HCT116 (cell line): ENCODE measurements around the gene OR2L3. TPM values are rescaled to one million over a fixed set of nuclear protein-coding genes. Genes with fewer than 3 reads are reported as not detected.

Source experiments
- ATAC-seq: fragments of 200-7000 bp; cut with Tn5 transposase; 2 replicates; pipeline ENCODE4 v1.9.1; 2020; ENCODE audit warnings: mild to moderate bottlenecking, moderate library complexity
- BruUV-seq: library from RNA; stranded (reverse); fragments of 400-500 nt; replicated peaks from 2 replicates; lab custom pipeline; 2021; lab: Mats Ljungman, UMichigan
- CTCF ChIA-PET: fragments of 300-600 bp; sonication (Branson Sonifier 250); formaldehyde crosslinking; loops from one replicate; lab custom pipeline; 2021; ENCODE audit warnings: antibody characterized with exemption; lab: Charles Lee
- POLR2A ChIA-PET: fragments of 300-600, 350-600 bp; sonication (Branson Sonifier 250); formaldehyde crosslinking; loops from one replicate; lab custom pipeline; 2021; ENCODE audit warnings: antibody characterized with exemption; lab: Charles Lee
- RAD21 ChIA-PET, 2 experiments: fragments of 300-600 bp; sonication (Branson Sonifier 250); formaldehyde crosslinking; loops; one replicate each; lab custom pipeline; 2023; ENCODE audit warnings: low total read pairs in 2 of 2; ENCODE audit not compliant: uncharacterized antibody in 2 of 2, unreplicated experiment in 2 of 2, low non-redundant PET in 1 of 2; lab: Charles Lee
- DNase-seq: peaks from one replicate; pipeline ENCODE4 v3.0.0-alpha.2; 2010; ENCODE audit warnings: low read depth, low spot score
- H2AFZ ChIP-seq: fragments of 200-600 bp; shearing (Covaris generic), sonication (generic); 2 replicates; pipeline ENCODE4 v1.6.1; 2017; ENCODE audit warnings: low read depth, mixed run types, mixed read lengths, antibody characterized with exemption, low read length; ENCODE audit not compliant: poor library complexity, severe bottlenecking
- H3K27ac ChIP-seq: 2 replicates; pipeline ENCODE4 v1.5.1; 2012; ENCODE audit warnings: low read depth, low read length
- H3K27me3 ChIP-seq: fragments of 200-600 bp; sonication (generic); 2 replicates; pipeline ENCODE4 v1.6.1; 2016; ENCODE audit warnings: mixed run types, low read length, mixed read lengths; ENCODE audit not compliant: insufficient read depth
- H3K36me3 ChIP-seq, 2 experiments: fragments of 200-500 bp in 1 of 2; fragments of 200-600 bp in 1 of 2; sonication (Bioruptor generic) in 1 of 2; sonication (generic) in 1 of 2; 2 replicates each; pipeline versions ENCODE4 v1.5.1 to v1.6.1; 2014 to 2016; ENCODE audit warnings: low read length in 2 of 2, inconsistent platforms in 1 of 2, mixed read lengths in 1 of 2, mixed run types in 1 of 2; ENCODE audit not compliant: insufficient read depth in 2 of 2, control insufficient read depth in 1 of 2
- H3K4me1 ChIP-seq, 2 experiments: fragments of 200-600 bp in 1 of 2; sonication (generic) in 1 of 2; 2 replicates each; pipeline versions ENCODE4 v1.5.1 to v1.6.1; 2012 to 2017; ENCODE audit warnings: low read length in 2 of 2, inconsistent platforms in 1 of 2, mild to moderate bottlenecking in 1 of 2, mixed read lengths in 1 of 2, mixed run types in 1 of 2, moderate library complexity in 1 of 2; ENCODE audit not compliant: insufficient read depth in 2 of 2, control insufficient read depth in 1 of 2
- H3K4me2 ChIP-seq: fragments of 200-600 bp; sonication (generic); 2 replicates; pipeline ENCODE4 v1.6.1; 2017; ENCODE audit warnings: mixed run types, low read length, mixed read lengths
- H3K4me3 ChIP-seq, 2 experiments: fragments of 200-600 bp in 1 of 2; sonication (generic) in 1 of 2; replicated peaks in 1 of 2; 2 replicates each; pipeline ENCODE4 v1.5.1; 2011 to 2016; ENCODE audit warnings: low read length in 2 of 2, control low read depth in 1 of 2, low read depth in 1 of 2, mild to moderate bottlenecking in 1 of 2, mixed read lengths in 1 of 2, mixed run types in 1 of 2
- H3K79me2 ChIP-seq: fragments of 200-600 bp; sonication (generic); 2 replicates; pipeline ENCODE4 v1.6.1; 2017; ENCODE audit warnings: mild to moderate bottlenecking, mixed run types, low read length, moderate library complexity, mixed read lengths; ENCODE audit not compliant: insufficient read depth
- H3K9ac ChIP-seq: fragments of 200-600 bp; sonication (generic); 2 replicates; pipeline ENCODE4 v1.6.1; 2016; ENCODE audit warnings: low read length, mixed read lengths
- H3K9me2 ChIP-seq: fragments of 200-600 bp; sonication (generic), shearing (Covaris generic); 2 replicates; pipeline ENCODE4 v1.6.1; 2017; ENCODE audit warnings: mixed run types, mild to moderate bottlenecking, moderate library complexity; ENCODE audit not compliant: insufficient read depth
- H3K9me3 ChIP-seq, 2 experiments: fragments of 200-500 bp in 1 of 2; fragments of 200-600 bp in 1 of 2; sonication (Bioruptor generic) in 1 of 2; sonication (generic) in 1 of 2; 2 replicates each; pipeline ENCODE4 v1.6.1; 2014 to 2017; ENCODE audit warnings: low read length in 2 of 2, mixed read lengths in 2 of 2, inconsistent platforms in 1 of 2, low read depth in 1 of 2, mild to moderate bottlenecking in 1 of 2, mixed run types in 1 of 2, moderate library complexity in 1 of 2; ENCODE audit not compliant: control insufficient read depth in 1 of 2, insufficient read depth in 1 of 2
- H4K20me1 ChIP-seq: fragments of 200-600 bp; sonication (generic), shearing (Covaris generic); 2 replicates; pipeline ENCODE4 v1.6.1; 2017; ENCODE audit warnings: mixed run types, mild to moderate bottlenecking, moderate library complexity; ENCODE audit not compliant: insufficient read depth
- CEBPB ChIP-seq: IDR thresholded peaks from 2 replicates; pipeline ENCODE4 v1.6.1; 2012; ENCODE audit warnings: low read depth
- EGR1 ChIP-seq: IDR thresholded peaks from 2 replicates; pipeline ENCODE4 v1.6.1; 2012; ENCODE audit warnings: low read depth
- ELF1 ChIP-seq: IDR thresholded peaks from 2 replicates; pipeline ENCODE4 v1.6.1; 2012; ENCODE audit warnings: low read depth, borderline replicate concordance
- EZH2phosphoT487 ChIP-seq: fragments of 200-600 bp; IDR thresholded peaks from 2 replicates; pipeline ENCODE4 v1.6.1; 2018; ENCODE audit warnings: antibody characterized with exemption, borderline replicate concordance
- JUND ChIP-seq: IDR thresholded peaks from 2 replicates; pipeline ENCODE4 v1.6.1; 2012
- POLR2A ChIP-seq: IDR thresholded peaks from 2 replicates; pipeline ENCODE4 v1.7.0; 2011; ENCODE audit warnings: borderline replicate concordance; ENCODE audit not compliant: insufficient read depth, insufficient read length; ENCODE audit errors: extremely low read depth
- POLR2AphosphoS5 ChIP-seq: IDR thresholded peaks from 2 replicates; pipeline ENCODE4 v1.6.1; 2011; ENCODE audit warnings: mild to moderate bottlenecking, low read depth, low read length, moderate library complexity
- SIN3A ChIP-seq: IDR thresholded peaks from 2 replicates; pipeline ENCODE4 v1.6.1; 2012; ENCODE audit warnings: low read depth
- SRF ChIP-seq: IDR thresholded peaks from 2 replicates; pipeline ENCODE4 v1.6.1; 2012; ENCODE audit warnings: low read depth
- TCF7L2 ChIP-seq: IDR thresholded peaks from 2 replicates; pipeline ENCODE4 v1.7.0; 2011; ENCODE audit warnings: borderline replicate concordance, inconsistent platforms; ENCODE audit not compliant: insufficient read depth, insufficient read length; ENCODE audit errors: extremely low read depth
- YY1 ChIP-seq: IDR thresholded peaks from 2 replicates; pipeline ENCODE4 v1.6.1; 2011; ENCODE audit warnings: low read length, low read depth, moderate library complexity, mild to moderate bottlenecking; ENCODE audit not compliant: insufficient replicate concordance; ENCODE audit errors: extremely low read depth
- intact Hi-C: fragments of 100-400 bp; cut with micrococcal nuclease; formaldehyde crosslinking; loops from 2 replicates; pipeline ENCODE4 v1.10.0; 2022
- total RNA-seq: library from RNA; stranded (reverse); gene quantifications from one replicate; pipeline ENCODE4 v1.2.1, GENCODE V29; 2021; ENCODE audit not compliant: unreplicated experiment
- TF ChIP-seq, protein P1 (sequence below): IDR thresholded peaks from 2 replicates; pipeline ENCODE4 v1.6.1; 2011; ENCODE audit warnings: mild to moderate bottlenecking, low read length, moderate library complexity; ENCODE audit not compliant: insufficient replicate concordance; ENCODE audit errors: extremely low read depth
- TF ChIP-seq, protein P2 (sequence below): IDR thresholded peaks from 2 replicates; pipeline ENCODE4 v1.6.1; 2012
- TF ChIP-seq, protein P3 (sequence below): IDR thresholded peaks from 2 replicates; pipeline ENCODE4 v1.6.1; 2012

OR2L3 gene
- total RNA-seq, 1 experiment from 2014 or later = not detected

GRCh38 chr1:247998811-247999210 is 47.8 kb upstream of the OR2L3 start:
- no peaks in the 10 kb centered on the region for H3K9me2 ChIP-seq
- no peak overlapping the region for H2AFZ ChIP-seq
- no TSS peak for BruUV-seq
- intact Hi-C loops = no loop called here
- POLR2A ChIA-PET = no interaction called here
- no peak overlapping the region for H3K4me2 ChIP-seq
- H3K4me3 ChIP-seq = no peak overlapping the region
- RAD21 ChIA-PET = no interaction called here
- H3K9ac ChIP-seq = no peak overlapping the region
- no peaks in the 10 kb centered on the region for H3K4me1 ChIP-seq
- no peaks in the 10 kb centered on the region for H3K79me2 ChIP-seq
- no peaks in the 10 kb centered on the region for H3K27me3 ChIP-seq
- no peaks in the 10 kb centered on the region for H3K36me3 ChIP-seq
- H3K9me3 ChIP-seq = peaks cover 4 to 15% of the 10 kb centered on the region in 2 experiments; a peak in 2 of 4 replicates
- ATAC-seq (no peak), DNase-seq (no peak)
- H4K20me1 ChIP-seq = no peaks in the 10 kb centered on the region
- TF ChIP-seq, protein P1, sequence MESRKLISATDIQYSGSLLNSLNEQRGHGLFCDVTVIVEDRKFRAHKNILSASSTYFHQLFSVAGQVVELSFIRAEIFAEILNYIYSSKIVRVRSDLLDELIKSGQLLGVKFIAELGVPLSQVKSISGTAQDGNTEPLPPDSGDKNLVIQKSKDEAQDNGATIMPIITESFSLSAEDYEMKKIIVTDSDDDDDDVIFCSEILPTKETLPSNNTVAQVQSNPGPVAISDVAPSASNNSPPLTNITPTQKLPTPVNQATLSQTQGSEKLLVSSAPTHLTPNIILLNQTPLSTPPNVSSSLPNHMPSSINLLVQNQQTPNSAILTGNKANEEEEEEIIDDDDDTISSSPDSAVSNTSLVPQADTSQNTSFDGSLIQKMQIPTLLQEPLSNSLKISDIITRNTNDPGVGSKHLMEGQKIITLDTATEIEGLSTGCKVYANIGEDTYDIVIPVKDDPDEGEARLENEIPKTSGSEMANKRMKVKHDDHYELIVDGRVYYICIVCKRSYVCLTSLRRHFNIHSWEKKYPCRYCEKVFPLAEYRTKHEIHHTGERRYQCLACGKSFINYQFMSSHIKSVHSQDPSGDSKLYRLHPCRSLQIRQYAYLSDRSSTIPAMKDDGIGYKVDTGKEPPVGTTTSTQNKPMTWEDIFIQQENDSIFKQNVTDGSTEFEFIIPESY = no peak
- CTCF ChIA-PET = no interaction called here
- H3K27ac ChIP-seq = no peak overlapping the region

GRCh38 chr1:248000169-248000568 is 46.5 kb upstream of the OR2L3 start:
- no peaks in the 10 kb centered on the region for H3K4me1 ChIP-seq
- POLR2A ChIA-PET = no interaction called here
- ATAC-seq (no peak), DNase-seq (no peak)
- no peak overlapping the region for H3K27ac ChIP-seq
- RAD21 ChIA-PET = no interaction called here
- H3K4me2 ChIP-seq = no peak overlapping the region
- intact Hi-C loops = no loop called here
- no peaks in the 10 kb centered on the region for H3K36me3 ChIP-seq
- H3K9me3 ChIP-seq = peaks cover 4 to 15% of the 10 kb centered on the region in 2 experiments; a peak in 2 of 4 replicates
- no peaks in the 10 kb centered on the region for H3K9me2 ChIP-seq
- H3K4me3 ChIP-seq = no peak overlapping the region
- CTCF ChIA-PET = no interaction called here
- no peak overlapping the region for H2AFZ ChIP-seq
- no peaks in the 10 kb centered on the region for H3K27me3 ChIP-seq
- H3K79me2 ChIP-seq = no peaks in the 10 kb centered on the region
- no TSS peak for BruUV-seq
- H4K20me1 ChIP-seq = no peaks in the 10 kb centered on the region
- no peak overlapping the region for H3K9ac ChIP-seq
- TF ChIP-seq SIN3A = no peak
- TF ChIP-seq, protein P2, sequence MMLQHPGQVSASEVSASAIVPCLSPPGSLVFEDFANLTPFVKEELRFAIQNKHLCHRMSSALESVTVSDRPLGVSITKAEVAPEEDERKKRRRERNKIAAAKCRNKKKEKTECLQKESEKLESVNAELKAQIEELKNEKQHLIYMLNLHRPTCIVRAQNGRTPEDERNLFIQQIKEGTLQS = no peak
- no peak for TF ChIP-seq EZH2phosphoT487
- no peak for TF ChIP-seq TCF7L2
- TF ChIP-seq, protein P1 = no peak
- TF ChIP-seq SRF = no peak
- no peak for TF ChIP-seq YY1
- no peak for TF ChIP-seq POLR2AphosphoS5
- TF ChIP-seq, protein P3, sequence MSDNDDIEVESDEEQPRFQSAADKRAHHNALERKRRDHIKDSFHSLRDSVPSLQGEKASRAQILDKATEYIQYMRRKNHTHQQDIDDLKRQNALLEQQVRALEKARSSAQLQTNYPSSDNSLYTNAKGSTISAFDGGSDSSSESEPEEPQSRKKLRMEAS = no peak
- TF ChIP-seq CEBPB = no peak
- TF ChIP-seq ELF1 = no peak
- TF ChIP-seq EGR1 = no peak
- TF ChIP-seq POLR2A = no peak
- no peak for TF ChIP-seq JUND
